ENCODE results near the gene BICRAL.

Gene BICRAL

GRCh38 chr6:42829561-42830092 lies 47.8 kb downstream of the BICRAL start:
- no peak overlapping the region for H3K4me3 ChIP-seq (ENCODE audit: low read length)
- no peak for DNase-seq (ENCODE audit: low read depth)
- no peak for TF ChIP-seq CTCF (conservative IDR thresholded peaks at IDR 0.05; ENCODE audit: low read length)

- no peak for DNase-seq (ENCODE audit: low read depth)
- no peak for TF ChIP-seq CTCF (conservative IDR thresholded peaks at IDR 0.05; ENCODE audit: low read length)
- H3K4me3 ChIP-seq (ENCODE audit: low read length), result no peak overlapping the region
Measured at GRCh38 chr6:42831237-42831636, 49.4 kb downstream of the BICRAL start.

- no peak for TF ChIP-seq CTCF (conservative IDR thresholded peaks at IDR 0.05; ENCODE audit: low read length)
- no peak for DNase-seq (ENCODE audit: low read depth)
- H3K4me3 ChIP-seq (ENCODE audit: low read length), result no peak overlapping the region
Measured at GRCh38 chr6:42834056-42834455, 52.2 kb downstream of the BICRAL start.

GRCh38 chr6:42841844-42842584 lies 60.2 kb downstream of the BICRAL start:
- no peak overlapping the region for H3K4me3 ChIP-seq (ENCODE audit: low read length)
- no peak for DNase-seq (ENCODE audit: low read depth)
- no peak for TF ChIP-seq CTCF (conservative IDR thresholded peaks at IDR 0.05; ENCODE audit: low read length)

GRCh38 chr6:42845327-42845694 lies 63.5 kb downstream of the BICRAL start:
- TF ChIP-seq CTCF (conservative IDR thresholded peaks at IDR 0.05; ENCODE audit: low read length), result no peak
- H3K4me3 ChIP-seq (ENCODE audit: low read length), result no peak overlapping the region
- no peak for DNase-seq (ENCODE audit: low read depth)

- H3K4me3 ChIP-seq (ENCODE audit: low read length), result no peak overlapping the region
- DNase-seq (ENCODE audit: low read depth), result no peak
- no peak for TF ChIP-seq CTCF (conservative IDR thresholded peaks at IDR 0.05; ENCODE audit: low read length)
Measured at GRCh38 chr6:42846505-42846904, 64.7 kb downstream of the BICRAL start.

- DNase-seq (ENCODE audit: low read depth), result no peak
- no peak overlapping the region for H3K4me3 ChIP-seq (ENCODE audit: low read length)
- no peak for TF ChIP-seq CTCF (conservative IDR thresholded peaks at IDR 0.05; ENCODE audit: low read length)
Measured at GRCh38 chr6:42848700-42849099, 66.8 kb downstream of the BICRAL start.

Measured in AG10803 (cell line).